Suprapubic skin (tissue), 4 donors: Measurements from ENCODE around the gene CUBN. TPM values are rescaled to one million over a fixed set of nuclear protein-coding genes. Genes with fewer than 3 reads are reported as not detected.

ENCODE experiments used
- DNase-seq, 2 donors: peaks; one replicate each; pipeline ENCODE4 v3.0.0-alpha.2; 2019; ENCODE audit warnings: low spot score in 2 of 2
- H3K27ac ChIP-seq: fragments of 200-600 bp; sonication (generic); one replicate; pipeline ENCODE4 v1.5.1; 2019
- H3K27me3 ChIP-seq: fragments of 200-600 bp; sonication (generic); one replicate; pipeline ENCODE4 v1.5.1; 2019
- H3K36me3 ChIP-seq: fragments of 200-600 bp; sonication (generic); one replicate; pipeline ENCODE4 v1.5.1; 2019
- H3K4me1 ChIP-seq: fragments of 200-600 bp; sonication (generic); one replicate; pipeline ENCODE4 v1.5.1; 2019
- H3K4me3 ChIP-seq: fragments of 200-600 bp; sonication (generic); one replicate; pipeline ENCODE4 v1.5.1; 2019; ENCODE audit warnings: mild to moderate bottlenecking
- H3K9me3 ChIP-seq: fragments of 200-600 bp; sonication (generic); one replicate; pipeline ENCODE4 v1.5.1; 2019
- CTCF ChIP-seq, 2 donors: fragments of 200-600 bp in 1 of 2; fragments of 450-650 bp in 1 of 2; sonication (generic) in 1 of 2; IDR thresholded peaks; one replicate each; pipeline ENCODE4 v1.5.1; 2016 to 2019; ENCODE audit warnings: antibody characterized with exemption in 2 of 2, mild to moderate bottlenecking in 1 of 2, moderate library complexity in 1 of 2
- EP300 ChIP-seq: sonication (generic); formaldehyde crosslinking; IDR thresholded peaks from one replicate; pipeline ENCODE4 v1.6.1; 2017; ENCODE audit warnings: antibody characterized with exemption
- POLR2A ChIP-seq, 2 donors: fragments of 450-650 bp; IDR thresholded peaks; one replicate each; pipeline ENCODE4 v1.6.1; 2017; ENCODE audit warnings: antibody characterized with exemption in 2 of 2, mild to moderate bottlenecking in 2 of 2, moderate library complexity in 2 of 2
- POLR2AphosphoS5 ChIP-seq, 3 donors: sonication (generic); formaldehyde crosslinking; IDR thresholded peaks; one replicate each; pipeline ENCODE4 v1.6.1; 2017; ENCODE audit warnings: antibody characterized with exemption in 3 of 3
- WGBS: methylation state at CpG from one replicate; pipeline ENCODE4 v1.1.5; 2018; 5-methylcytosine and 5-hydroxymethylcytosine counted together
- total RNA-seq, 4 donors: library from RNA; depleted of rRNA; stranded (reverse); fragments of >200 nt; gene quantifications; one replicate each; pipeline ENCODE4 v1.1.0, GENCODE V29; 2016

Gene CUBN
- total RNA-seq, 4 donors from 2014 or later = 1.1 to 8.4 (median 1.2) TPM

- Histone ChIP-seq H3K4me1 (no peaks in the 10 kb centered on the region), H3K36me3 (no peaks in the 10 kb centered on the region), H3K9me3 (no peaks in the 10 kb centered on the region), H3K4me3 (no peak overlapping the region), H3K27me3 (no peaks in the 10 kb centered on the region), H3K27ac (no peak overlapping the region)
- WGBS = 71% methylated on average over 2 of the region's 2 CpGs
- no peak for DNase-seq
- TF ChIP-seq POLR2AphosphoS5 (IDR thresholded peaks at IDR 0.05) = no peak
- TF ChIP-seq CTCF (IDR thresholded peaks at IDR 0.05) = no peak
- no peak for TF ChIP-seq POLR2A (IDR thresholded peaks at IDR 0.05)
- TF ChIP-seq EP300 = no peak
Measured at GRCh38 chr10:16923309-16923708, 206.3 kb downstream of the CUBN start.

GRCh38 chr10:16919121-16919982 is 210.3 kb downstream of the CUBN start:
- DNase-seq = no peak
- TF ChIP-seq CTCF (IDR thresholded peaks at IDR 0.05) (no peak), POLR2AphosphoS5 (IDR thresholded peaks at IDR 0.05) (no peak), POLR2A (IDR thresholded peaks at IDR 0.05) (no peak), EP300 (no peak)
- Histone ChIP-seq H3K27ac (no peak overlapping the region), H3K27me3 (no peaks in the 10 kb centered on the region), H3K9me3 (no peaks in the 10 kb centered on the region), H3K4me1 (no peaks in the 10 kb centered on the region), H3K36me3 (no peaks in the 10 kb centered on the region), H3K4me3 (no peak overlapping the region)
- 64% methylated on average over 9 of the region's 9 CpGs for WGBS

- WGBS = 97% methylated on average over 6 of the region's 6 CpGs
Measured at GRCh38 chr10:16916496-16916895, 213.1 kb downstream of the CUBN start.

GRCh38 chr10:16915300-16915699 is 214.3 kb downstream of the CUBN start:
- Histone ChIP-seq H3K4me1 (no peaks in the 10 kb centered on the region), H3K36me3 (no peaks in the 10 kb centered on the region), H3K27me3 (no peaks in the 10 kb centered on the region), H3K9me3 (no peaks in the 10 kb centered on the region), H3K4me3 (no peak overlapping the region), H3K27ac (no peak overlapping the region)
- WGBS = 75% methylated on average over 2 of the region's 2 CpGs
- TF ChIP-seq POLR2AphosphoS5 (IDR thresholded peaks at IDR 0.05) (no peak), CTCF (IDR thresholded peaks at IDR 0.05) (no peak)
- DNase-seq = no peak

More at GRCh38 chr10:16916496-16916895, 213.1 kb downstream of the CUBN start:
- Histone ChIP-seq H3K4me1 (no peaks in the 10 kb centered on the region), H3K27me3 (no peaks in the 10 kb centered on the region), H3K4me3 (no peak overlapping the region), H3K9me3 (no peaks in the 10 kb centered on the region), H3K36me3 (no peaks in the 10 kb centered on the region), H3K27ac (no peak overlapping the region)
- TF ChIP-seq POLR2AphosphoS5 (IDR thresholded peaks at IDR 0.05) (no peak), POLR2A (IDR thresholded peaks at IDR 0.05) (no peak), EP300 (no peak), CTCF (IDR thresholded peaks at IDR 0.05) (no peak)
- no peak for DNase-seq

- H3K9me3 ChIP-seq = no peaks in the 10 kb centered on the region
- DNase-seq = no peak
- no peaks in the 10 kb centered on the region for H3K4me1 ChIP-seq
- no peak for TF ChIP-seq CTCF (IDR thresholded peaks at IDR 0.05)
- no peak for TF ChIP-seq EP300
- no peak for TF ChIP-seq POLR2A (IDR thresholded peaks at IDR 0.05)
- TF ChIP-seq POLR2AphosphoS5 (IDR thresholded peaks at IDR 0.05) = no peak
- WGBS = 91% methylated on average over 4 of the region's 4 CpGs
- no peak overlapping the region for H3K4me3 ChIP-seq
- no peaks in the 10 kb centered on the region for H3K27me3 ChIP-seq
- no peaks in the 10 kb centered on the region for H3K36me3 ChIP-seq
- H3K27ac ChIP-seq = no peak overlapping the region
Measured at GRCh38 chr10:16913266-16913665, 216.3 kb downstream of the CUBN start.
